Lower leg skin (tissue), 3 donors: Measurements from ENCODE around the gene EIF5A2.

Experiments
- POLR2A ChIP-seq, 2 donors: fragments of 450-650 bp; IDR thresholded peaks; one replicate each; pipeline ENCODE4 v1.6.1; 2016 to 2017; ENCODE audit warnings: antibody characterized with exemption in 2 of 2, mild to moderate bottlenecking in 1 of 2, moderate library complexity in 1 of 2
- TF ChIP-seq, protein P1 (sequence below), 3 donors: fragments of 450-650 bp; IDR thresholded peaks; one replicate each; pipeline ENCODE4 v1.5.1; 2016; ENCODE audit warnings: antibody characterized with exemption in 3 of 3, mild to moderate bottlenecking in 3 of 3, moderate library complexity in 2 of 3

DNA sequence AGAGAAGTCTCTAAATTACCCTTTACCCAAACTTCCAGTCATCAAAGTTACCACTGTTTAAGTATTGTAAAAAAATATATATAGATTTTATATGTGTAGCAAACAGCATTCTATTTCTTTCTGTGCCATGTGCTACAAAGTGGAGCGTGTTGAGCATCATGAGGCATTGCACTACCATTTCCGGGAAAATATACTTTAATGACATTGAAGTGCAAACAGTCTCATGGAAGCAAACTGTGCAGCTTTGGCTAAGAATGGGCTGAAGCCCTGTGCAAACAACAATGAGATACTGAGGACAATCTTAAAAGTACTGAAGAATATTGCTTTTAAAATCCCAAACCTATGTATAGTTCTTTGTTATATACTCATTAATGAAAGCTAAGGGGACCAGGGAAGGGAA, 31.9 kb downstream of the EIF5A2 start:
- TF ChIP-seq, protein P1, sequence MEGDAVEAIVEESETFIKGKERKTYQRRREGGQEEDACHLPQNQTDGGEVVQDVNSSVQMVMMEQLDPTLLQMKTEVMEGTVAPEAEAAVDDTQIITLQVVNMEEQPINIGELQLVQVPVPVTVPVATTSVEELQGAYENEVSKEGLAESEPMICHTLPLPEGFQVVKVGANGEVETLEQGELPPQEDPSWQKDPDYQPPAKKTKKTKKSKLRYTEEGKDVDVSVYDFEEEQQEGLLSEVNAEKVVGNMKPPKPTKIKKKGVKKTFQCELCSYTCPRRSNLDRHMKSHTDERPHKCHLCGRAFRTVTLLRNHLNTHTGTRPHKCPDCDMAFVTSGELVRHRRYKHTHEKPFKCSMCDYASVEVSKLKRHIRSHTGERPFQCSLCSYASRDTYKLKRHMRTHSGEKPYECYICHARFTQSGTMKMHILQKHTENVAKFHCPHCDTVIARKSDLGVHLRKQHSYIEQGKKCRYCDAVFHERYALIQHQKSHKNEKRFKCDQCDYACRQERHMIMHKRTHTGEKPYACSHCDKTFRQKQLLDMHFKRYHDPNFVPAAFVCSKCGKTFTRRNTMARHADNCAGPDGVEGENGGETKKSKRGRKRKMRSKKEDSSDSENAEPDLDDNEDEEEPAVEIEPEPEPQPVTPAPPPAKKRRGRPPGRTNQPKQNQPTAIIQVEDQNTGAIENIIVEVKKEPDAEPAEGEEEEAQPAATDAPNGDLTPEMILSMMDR (IDR thresholded peaks at IDR 0.05): no peak
- TF ChIP-seq POLR2A (IDR thresholded peaks at IDR 0.05): no peak
